Measurements from ENCODE around the gene MKI67. TPM values are rescaled to one million over a fixed set of nuclear protein-coding genes. Genes with fewer than 3 reads are reported as not detected.
"Not testable (repeated sequence)": the region's sequence is repeated elsewhere in the genome, so short reads cannot be mapped to it uniquely, and the experiment has no call there.

Gene MKI67
- polyA plus RNA-seq, 2 of the 4 experiments (the other 2 are of a cell fraction), result 33.8 to 51.7 TPM

- H3K27ac ChIP-seq, result no peak overlapping the region
- H3K4me1 ChIP-seq, result peaks cover 4% of the 10 kb centered on the region
- TF ChIP-seq ZSCAN20 (CRISPR knock-in tag; IDR thresholded peaks at IDR 0.05) (no peak), MYC (IDR thresholded peaks at IDR 0.05; ENCODE audit: borderline replicate concordance, low read length) (no peak), FOXS1 (CRISPR knock-in tag; IDR thresholded peaks at IDR 0.05) (no peak), REST (IDR thresholded peaks at IDR 0.05) (no peak), RARB (CRISPR knock-in tag; IDR thresholded peaks at IDR 0.05) (no peak), CBX2 (IDR thresholded peaks at IDR 0.05; ENCODE audit: borderline replicate concordance, low read depth) (no peak), MAFK (IDR thresholded peaks at IDR 0.05; ENCODE audit: partially characterized antibody) (no peak), EHMT2 (IDR thresholded peaks at IDR 0.05; ENCODE audit: low read depth) (no peak), RCOR1 (IDR thresholded peaks at IDR 0.05; ENCODE audit: low read depth, low read length) (no peak), PHF8 (IDR thresholded peaks at IDR 0.05; ENCODE audit: borderline replicate concordance, low read depth) (no peak), RFX5 (IDR thresholded peaks at IDR 0.05) (no peak), KDM1A (IDR thresholded peaks at IDR 0.05; ENCODE audit: low read depth) (no peak), NPAS2 (CRISPR knock-in tag; IDR thresholded peaks at IDR 0.05; ENCODE audit: borderline replicate concordance) (no peak), E2F6 (IDR thresholded peaks at IDR 0.05; ENCODE audit: borderline replicate concordance, low read depth) (no peak)
- DNase-seq (ENCODE audit: low read depth in 1 of 2, low spot score in 1 of 2) (no peak), FAIRE-seq (no peak), ATAC-seq (no peak)
- no peak overlapping the region for H3K4me2 ChIP-seq
- 70% methylated on average over 3 of the region's 3 CpGs for WGBS (ENCODE audit: missing lambda C conversion rate)
- H3K9me3 ChIP-seq, result peaks cover 3% of the 10 kb centered on the region; the same call in 1 of the 3 replicates
- POLR2A ChIA-PET, result no interaction called here
- CTCF ChIA-PET, result interaction anchor here (1.3 kb wide), 1 partner anchor 44 kb away, joined by 4 read pairs; no protein-coding TSS in a partner anchor
- no peak overlapping the region for H3K4me3 ChIP-seq
Measured at GRCh38 chr10:128167926-128168520, 41.8 kb upstream of the MKI67 start.

GRCh38 chr10:128167123-128167522, 40.9 kb upstream of the MKI67 start:
- H3K4me2 ChIP-seq; POLR2A ChIA-PET; H3K4me3 ChIP-seq; DNase-seq (ENCODE audit: low read depth in 1 of 2, low spot score in 1 of 2); FAIRE-seq; H3K9me3 ChIP-seq; ATAC-seq; H3K27ac ChIP-seq; H3K4me1 ChIP-seq: not testable (repeated sequence)
- 45% methylated on average over 6 of the region's 6 CpGs for WGBS (ENCODE audit: missing lambda C conversion rate)
- CTCF ChIA-PET, result interaction anchor here (1.0 to 1.3 kb wide), 3 partner anchors 16 to 45 kb away, joined by 4 to 5 read pairs (median 5); no protein-coding TSS in a partner anchor

GRCh38 chr10:128166151-128166550, 39.9 kb upstream of the MKI67 start:
- Histone ChIP-seq H3K4me2 (no peak overlapping the region), H3K4me1 (no peaks in the 10 kb centered on the region), H3K9me3 (no peaks in the 10 kb centered on the region; the same call in 2 of the 3 replicates), H3K27ac (no peak overlapping the region), H3K4me3 (no peak overlapping the region)
- FAIRE-seq (no peak), ATAC-seq (no peak), DNase-seq (ENCODE audit: low read depth in 1 of 2, low spot score in 1 of 2) (no peak)
- POLR2A ChIA-PET, result no interaction called here
- TF ChIP-seq KDM1A (IDR thresholded peaks at IDR 0.05; ENCODE audit: low read depth) (no peak), ATOH8 (CRISPR knock-in tag; IDR thresholded peaks at IDR 0.05; ENCODE audit: low read depth) (no peak), NFE2L2 (conservative IDR thresholded peaks at IDR 0.05; ENCODE audit: low read length) (no peak), HOXA7 (CRISPR knock-in tag; IDR thresholded peaks at IDR 0.05) (no peak), ZC3H11A (IDR thresholded peaks at IDR 0.05) (no peak), CHD2 (IDR thresholded peaks at IDR 0.05; ENCODE audit: low read length, partially characterized antibody) (no peak), REST (IDR thresholded peaks at IDR 0.05) (no peak), FOSB (CRISPR knock-in tag; IDR thresholded peaks at IDR 0.05) (no peak)
- WGBS (ENCODE audit: missing lambda C conversion rate), result 37% methylated on average over 2 of the region's 2 CpGs
- CTCF ChIA-PET, result interaction anchor here (1.0 to 1.2 kb wide), 4 partner anchors 10 to 46 kb away, joined by 3 to 5 read pairs (median 4); no protein-coding TSS in a partner anchor
